Measurements from ENCODE around the gene LSM14A. TPM values are rescaled to one million over a fixed set of nuclear protein-coding genes. Genes with fewer than 3 reads are reported as not detected.
"Not testable (repeated sequence)": the region's sequence is repeated elsewhere in the genome, so short reads cannot be mapped to it uniquely, and the experiment has no call there.

Gene LSM14A
- total and polyA plus RNA-seq, 2 donors (not counting 1 experiment from before 2014, with no cell fraction given), result 82.2 to 97.8 TPM

DNA sequence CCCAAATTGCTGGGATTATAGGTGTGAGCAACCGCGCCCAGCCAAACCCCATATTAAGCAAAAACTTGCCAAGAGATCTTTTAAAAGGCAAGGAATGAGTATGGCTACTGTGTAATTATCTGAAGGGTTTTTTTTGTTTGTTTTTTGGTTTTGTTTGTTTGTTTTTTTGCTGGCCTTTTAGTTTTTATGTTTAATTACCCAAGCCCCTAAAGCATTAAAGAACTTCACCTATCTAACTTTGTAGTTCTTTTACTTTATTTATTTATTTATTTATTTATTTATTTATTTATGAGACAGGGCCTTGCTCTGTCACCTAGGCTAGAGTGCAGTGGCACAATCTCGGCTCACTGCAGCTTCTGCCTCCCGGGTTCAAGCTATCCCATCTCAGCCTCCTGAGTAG, 41.7 kb downstream of the LSM14A start:
- H3K79me2 ChIP-seq (ENCODE audit: control insufficient read depth, insufficient read depth, low read length), result no peaks in the 10 kb centered on the region
- H4K20me1 ChIP-seq (ENCODE audit: control insufficient read depth, extremely low read depth, insufficient read depth, low read length), result no peaks in the 10 kb centered on the region
- no peak overlapping the region for H3K4me3 ChIP-seq (replicated peaks in 1 of 4; ENCODE audit: control extremely low read depth in 1 of 4, insufficient read depth in 1 of 4, low read depth in 3 of 4, low read length in 4 of 4)
- H3K9ac ChIP-seq (ENCODE audit: insufficient read depth, low read length), result no peak overlapping the region
- H3K27me3 ChIP-seq (ENCODE audit: control insufficient read depth, insufficient read depth, low read length), result no peaks in the 10 kb centered on the region
- TF ChIP-seq CTCF (conservative IDR thresholded peaks at IDR 0.05 in 1 of 2, IDR thresholded peaks at IDR 0.05 in 1 of 2; ENCODE audit: low read depth in 1 of 2, low read length in 2 of 2), result no peak
- TF ChIP-seq EZH2 (IDR thresholded peaks at IDR 0.05; ENCODE audit: low read length, missing control alignments), result no peak
- H3K9me3 ChIP-seq (ENCODE audit: control insufficient read depth, insufficient read depth, low read depth, low read length), result no peaks in the 10 kb centered on the region
- H3K4me2 ChIP-seq (ENCODE audit: extremely low read depth, insufficient read depth, low read length), result no peak overlapping the region
- DNase-seq (ENCODE audit: low read depth in 2 of 2), result no peak
- no peaks in the 10 kb centered on the region for H3K36me3 ChIP-seq (ENCODE audit: control insufficient read depth, insufficient read depth, low read length)
- no peak overlapping the region for H2AFZ ChIP-seq (ENCODE audit: low read length)
- no peak overlapping the region for H3K27ac ChIP-seq (ENCODE audit: insufficient read depth, low read length)
- H3K4me1 ChIP-seq (ENCODE audit: control insufficient read depth, extremely low read depth, insufficient read depth, low read length), result no peaks in the 10 kb centered on the region

DNA sequence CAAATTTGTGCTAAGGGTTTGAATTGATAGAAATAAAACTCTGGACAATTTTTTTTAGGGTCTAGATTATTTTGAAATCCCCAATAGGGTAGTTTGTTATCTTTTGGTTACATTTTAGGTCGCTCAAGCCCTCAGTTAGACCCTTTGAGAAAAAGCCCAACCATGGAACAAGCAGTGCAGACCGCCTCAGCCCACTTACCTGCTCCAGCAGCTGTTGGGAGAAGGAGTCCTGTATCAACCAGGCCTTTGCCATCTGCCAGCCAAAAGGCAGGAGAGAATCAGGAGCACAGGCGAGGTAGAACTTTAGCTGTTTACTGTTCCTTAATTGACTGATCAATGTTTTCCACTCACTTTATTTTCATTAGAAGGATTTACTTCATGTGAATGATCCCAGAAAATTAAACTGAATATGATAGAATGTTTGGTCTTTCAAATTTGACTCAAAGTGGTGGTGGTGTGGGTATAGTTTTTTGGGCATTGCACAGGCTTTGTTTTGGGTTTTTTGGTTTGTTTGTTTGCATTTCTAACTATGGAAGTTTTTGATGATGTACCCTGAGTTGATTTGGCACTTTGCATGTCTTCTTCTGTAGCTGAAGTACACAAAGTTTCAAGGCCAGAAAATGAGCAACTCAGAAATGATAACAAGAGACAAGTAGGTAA, 42.8 kb downstream of the LSM14A start:
- H3K4me2 ChIP-seq (ENCODE audit: extremely low read depth, insufficient read depth, low read length), result no peak overlapping the region
- H4K20me1 ChIP-seq (ENCODE audit: control insufficient read depth, extremely low read depth, insufficient read depth, low read length), result no peaks in the 10 kb centered on the region
- no peaks in the 10 kb centered on the region for H3K79me2 ChIP-seq (ENCODE audit: control insufficient read depth, insufficient read depth, low read length)
- no peak overlapping the region for H3K27ac ChIP-seq (ENCODE audit: insufficient read depth, low read length)
- H3K9me3 ChIP-seq (ENCODE audit: control insufficient read depth, insufficient read depth, low read depth, low read length), result no peaks in the 10 kb centered on the region
- H3K36me3 ChIP-seq (ENCODE audit: control insufficient read depth, insufficient read depth, low read length), result no peaks in the 10 kb centered on the region
- TF ChIP-seq EZH2 (IDR thresholded peaks at IDR 0.05; ENCODE audit: low read length, missing control alignments) (no peak), CTCF (conservative IDR thresholded peaks at IDR 0.05 in 1 of 2, IDR thresholded peaks at IDR 0.05 in 1 of 2; ENCODE audit: low read depth in 1 of 2, low read length in 2 of 2) (no peak)
- no peak overlapping the region for H3K4me3 ChIP-seq (replicated peaks in 1 of 4; ENCODE audit: control extremely low read depth in 1 of 4, insufficient read depth in 1 of 4, low read depth in 3 of 4, low read length in 4 of 4)
- H3K27me3 ChIP-seq (ENCODE audit: control insufficient read depth, insufficient read depth, low read length), result no peaks in the 10 kb centered on the region
- H3K4me1 ChIP-seq (ENCODE audit: control insufficient read depth, extremely low read depth, insufficient read depth, low read length), result no peaks in the 10 kb centered on the region
- H2AFZ ChIP-seq (ENCODE audit: low read length), result no peak overlapping the region
- no peak for DNase-seq (ENCODE audit: low read depth in 2 of 2)
- no peak overlapping the region for H3K9ac ChIP-seq (ENCODE audit: insufficient read depth, low read length)

DNA sequence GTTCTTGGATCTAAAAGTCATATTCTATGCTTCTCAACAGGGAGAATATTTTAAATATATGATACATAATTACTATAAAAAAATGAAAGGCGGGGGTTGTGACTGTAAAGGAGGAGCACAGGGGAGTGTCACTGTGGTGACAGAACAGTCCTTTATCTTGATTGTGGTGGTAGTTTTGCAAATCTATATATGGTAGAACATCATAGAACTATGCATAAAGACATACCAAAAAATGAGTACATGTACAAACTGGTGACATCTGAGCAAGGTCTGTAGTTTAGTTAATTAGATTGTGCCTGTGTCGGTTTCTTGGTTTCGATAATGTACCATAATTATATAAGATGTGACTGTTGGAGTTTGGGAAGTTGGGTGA, 43.3 kb downstream of the LSM14A start:
- H2AFZ ChIP-seq (ENCODE audit: low read length), result no peak overlapping the region
- no peak overlapping the region for H3K27ac ChIP-seq (ENCODE audit: insufficient read depth, low read length)
- no peaks in the 10 kb centered on the region for H3K27me3 ChIP-seq (ENCODE audit: control insufficient read depth, insufficient read depth, low read length)
- no peaks in the 10 kb centered on the region for H3K79me2 ChIP-seq (ENCODE audit: control insufficient read depth, insufficient read depth, low read length)
- TF ChIP-seq EZH2 (IDR thresholded peaks at IDR 0.05; ENCODE audit: low read length, missing control alignments) (no peak), CTCF (conservative IDR thresholded peaks at IDR 0.05 in 1 of 2, IDR thresholded peaks at IDR 0.05 in 1 of 2; ENCODE audit: low read depth in 1 of 2, low read length in 2 of 2) (no peak)
- no peaks in the 10 kb centered on the region for H3K9me3 ChIP-seq (ENCODE audit: control insufficient read depth, insufficient read depth, low read depth, low read length)
- H3K4me2 ChIP-seq (ENCODE audit: extremely low read depth, insufficient read depth, low read length), result no peak overlapping the region
- H3K36me3 ChIP-seq (ENCODE audit: control insufficient read depth, insufficient read depth, low read length), result no peaks in the 10 kb centered on the region
- DNase-seq (ENCODE audit: low read depth in 2 of 2), result no peak
- H3K4me3 ChIP-seq (replicated peaks in 1 of 4; ENCODE audit: control extremely low read depth in 1 of 4, insufficient read depth in 1 of 4, low read depth in 3 of 4, low read length in 4 of 4), result no peak overlapping the region
- no peaks in the 10 kb centered on the region for H3K4me1 ChIP-seq (ENCODE audit: control insufficient read depth, extremely low read depth, insufficient read depth, low read length)
- H4K20me1 ChIP-seq (ENCODE audit: control insufficient read depth, extremely low read depth, insufficient read depth, low read length), result no peaks in the 10 kb centered on the region
- H3K9ac ChIP-seq (ENCODE audit: insufficient read depth, low read length), result no peak overlapping the region

GRCh38 chr19:34216745-34217219, 44.5 kb downstream of the LSM14A start:
- not testable (repeated sequence) for H3K36me3 ChIP-seq (ENCODE audit: control insufficient read depth, insufficient read depth, low read length); H3K4me2 ChIP-seq (ENCODE audit: extremely low read depth, insufficient read depth, low read length); H3K9ac ChIP-seq (ENCODE audit: insufficient read depth, low read length); H3K4me1 ChIP-seq (ENCODE audit: control insufficient read depth, extremely low read depth, insufficient read depth, low read length); H3K9me3 ChIP-seq (ENCODE audit: control insufficient read depth, insufficient read depth, low read depth, low read length); H4K20me1 ChIP-seq (ENCODE audit: control insufficient read depth, extremely low read depth, insufficient read depth, low read length); H3K79me2 ChIP-seq (ENCODE audit: control insufficient read depth, insufficient read depth, low read length); DNase-seq (ENCODE audit: low read depth in 2 of 2); H3K4me3 ChIP-seq (replicated peaks in 1 of 4; ENCODE audit: control extremely low read depth in 1 of 4, insufficient read depth in 1 of 4, low read depth in 3 of 4, low read length in 4 of 4); H3K27ac ChIP-seq (ENCODE audit: insufficient read depth, low read length); H3K27me3 ChIP-seq (ENCODE audit: control insufficient read depth, insufficient read depth, low read length); H2AFZ ChIP-seq (ENCODE audit: low read length)
